Measurements from ENCODE around the gene FBXL22.

Gene FBXL22

GRCh38 chr15:63564093-63564492 is 33.1 kb upstream of the FBXL22 start:
- no peak for DNase-seq (ENCODE audit: low read depth in 1 of 2, low spot score in 1 of 2)
- no peaks in the 10 kb centered on the region for H3K27me3 ChIP-seq (ENCODE audit: insufficient read depth, poor library complexity, severe bottlenecking)
- H3K27ac ChIP-seq (replicated peaks) = no peak overlapping the region

GRCh38 chr15:63565536-63566186 is 31.5 kb upstream of the FBXL22 start:
- no peak overlapping the region for H3K4me3 ChIP-seq (replicated peaks; ENCODE audit: insufficient read depth, low read length)
- no peak for DNase-seq (ENCODE audit: low read depth in 1 of 2, low spot score in 1 of 2)
- no peaks in the 10 kb centered on the region for H3K27me3 ChIP-seq (ENCODE audit: insufficient read depth, poor library complexity, severe bottlenecking)
- H3K27ac ChIP-seq (replicated peaks) = no peak overlapping the region
- TF ChIP-seq REST (IDR thresholded peaks at IDR 0.05; ENCODE audit: insufficient replicate concordance, low read depth) (no peak), GABPA (IDR thresholded peaks at IDR 0.05; ENCODE audit: low read depth) (no peak), SPI1 (IDR thresholded peaks at IDR 0.05; ENCODE audit: borderline replicate concordance, low read depth) (no peak), POLR2AphosphoS5 (IDR thresholded peaks at IDR 0.05; ENCODE audit: low read depth) (no peak), CTCF (IDR thresholded peaks at IDR 0.05; ENCODE audit: insufficient read depth, low read length) (no peak)

More at GRCh38 chr15:63564093-63564492, 33.1 kb upstream of the FBXL22 start:
- TF ChIP-seq POLR2AphosphoS5 (IDR thresholded peaks at IDR 0.05; ENCODE audit: low read depth) = no peak
- TF ChIP-seq SPI1 (IDR thresholded peaks at IDR 0.05; ENCODE audit: borderline replicate concordance, low read depth) = no peak
- no peak overlapping the region for H3K4me3 ChIP-seq (replicated peaks; ENCODE audit: insufficient read depth, low read length)

- Histone ChIP-seq H3K27ac (replicated peaks) (no peak overlapping the region), H3K4me3 (replicated peaks; ENCODE audit: insufficient read depth, low read length) (no peak overlapping the region), H3K27me3 (ENCODE audit: insufficient read depth, poor library complexity, severe bottlenecking) (no peaks in the 10 kb centered on the region)
- TF ChIP-seq POLR2AphosphoS5 (IDR thresholded peaks at IDR 0.05; ENCODE audit: low read depth) (no peak), GABPA (IDR thresholded peaks at IDR 0.05; ENCODE audit: low read depth) (no peak), CTCF (IDR thresholded peaks at IDR 0.05; ENCODE audit: insufficient read depth, low read length) (no peak), REST (IDR thresholded peaks at IDR 0.05; ENCODE audit: insufficient replicate concordance, low read depth) (no peak), SPI1 (IDR thresholded peaks at IDR 0.05; ENCODE audit: borderline replicate concordance, low read depth) (no peak)
- no peak for DNase-seq (ENCODE audit: low read depth in 1 of 2, low spot score in 1 of 2)
These were observed 24.3 kb upstream of the FBXL22 start for GRCh38 chr15:63572749-63573464.

GRCh38 chr15:63573533-63573932 is 23.7 kb upstream of the FBXL22 start:
- Histone ChIP-seq H3K27ac (replicated peaks) (no peak overlapping the region), H3K27me3 (ENCODE audit: insufficient read depth, poor library complexity, severe bottlenecking) (no peaks in the 10 kb centered on the region), H3K4me3 (replicated peaks; ENCODE audit: insufficient read depth, low read length) (no peak overlapping the region)
- no peak for DNase-seq (ENCODE audit: low read depth in 1 of 2, low spot score in 1 of 2)
- TF ChIP-seq GABPA (IDR thresholded peaks at IDR 0.05; ENCODE audit: low read depth) = no peak
- TF ChIP-seq REST (IDR thresholded peaks at IDR 0.05; ENCODE audit: insufficient replicate concordance, low read depth) = no peak
- TF ChIP-seq CTCF (IDR thresholded peaks at IDR 0.05; ENCODE audit: insufficient read depth, low read length) = no peak
- TF ChIP-seq POLR2AphosphoS5 (IDR thresholded peaks at IDR 0.05; ENCODE audit: low read depth) = no peak
- TF ChIP-seq SPI1 (IDR thresholded peaks at IDR 0.05; ENCODE audit: borderline replicate concordance, low read depth) = no peak
